ENCODE results near the gene ECHS1.

DNA sequence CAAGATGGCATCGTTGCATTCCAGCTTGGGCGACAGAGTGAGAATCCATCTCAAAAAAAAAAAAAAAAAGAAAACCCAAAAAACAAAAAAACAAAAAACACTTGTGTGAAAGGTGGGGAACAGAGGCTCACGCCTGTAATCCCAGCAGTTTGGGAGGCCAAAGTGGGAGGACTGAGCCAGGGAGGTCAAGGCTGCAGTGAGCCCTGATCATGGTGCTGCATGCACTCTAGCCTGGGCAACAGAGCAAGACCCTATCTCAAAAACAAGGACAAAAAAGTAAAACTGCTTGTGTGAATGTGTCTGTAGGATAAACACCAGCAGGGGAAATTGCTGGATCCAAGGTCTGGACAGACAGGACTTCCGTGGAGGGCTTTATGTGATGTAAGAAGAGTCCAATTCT lies 10.4 kb upstream of the ECHS1 start:
- TF ChIP-seq CTCF (IDR thresholded peaks at IDR 0.05) = no peak
- no peak for TF ChIP-seq EP300 (IDR thresholded peaks at IDR 0.05)
- no peak for TF ChIP-seq POLR2AphosphoS5 (IDR thresholded peaks at IDR 0.05)

Measured in esophagus muscularis mucosa (tissue), 4 donors.